Lung (tissue), 12 donors: Measurements from ENCODE around the gene NAB1. TPM values are rescaled to one million over a fixed set of nuclear protein-coding genes. Genes with fewer than 3 reads are reported as not detected.

Source experiments
- ATAC-seq: fragments of 200-7000 bp; cut with Tn5 transposase; one replicate; pipeline ENCODE4 v1.9.1; 2020; ENCODE audit warnings: moderate number of reproducible peaks; ENCODE audit not compliant: insufficient read depth, low FRiP score
- DNase-seq, 3 donors: peaks; one replicate each; pipeline ENCODE4 v3.0.0-alpha.2; 2013 to 2017
- H3K27ac ChIP-seq, 2 donors: one replicate each; pipeline ENCODE4 v1.5.1; 2013; ENCODE audit warnings: mild to moderate bottlenecking in 2 of 2, moderate library complexity in 2 of 2, control low read depth in 1 of 2, inconsistent platforms in 1 of 2, low read depth in 1 of 2, low read length in 1 of 2
- H3K27me3 ChIP-seq, 3 donors: one replicate each; pipeline ENCODE4 v1.5.1; 2013; ENCODE audit warnings: low read length in 2 of 3; ENCODE audit not compliant: control insufficient read depth in 3 of 3, insufficient read depth in 3 of 3
- H3K36me3 ChIP-seq, 4 donors: one replicate each; pipeline ENCODE4 v1.5.1; 2013; ENCODE audit warnings: low read length in 4 of 4, mild to moderate bottlenecking in 1 of 4, moderate library complexity in 1 of 4; ENCODE audit not compliant: control insufficient read depth in 4 of 4, insufficient read depth in 4 of 4
- H3K4me1 ChIP-seq, 5 donors: one replicate each; pipeline ENCODE4 v1.5.1; 2013; ENCODE audit warnings: low read length in 5 of 5, mild to moderate bottlenecking in 2 of 5, moderate library complexity in 1 of 5; ENCODE audit not compliant: control insufficient read depth in 5 of 5, insufficient read depth in 5 of 5
- H3K4me3 ChIP-seq: one replicate; pipeline ENCODE4 v1.5.1; 2013; ENCODE audit warnings: mild to moderate bottlenecking, control low read depth, moderate library complexity
- H3K9ac ChIP-seq, 2 donors: one replicate each; pipeline ENCODE4 v1.5.1; 2013; ENCODE audit warnings: low read length in 2 of 2, control low read depth in 1 of 2; ENCODE audit not compliant: insufficient read depth in 1 of 2
- H3K9me3 ChIP-seq, 4 donors: one replicate each; pipeline ENCODE4 v1.5.1; 2013; ENCODE audit warnings: low read length in 3 of 4, mild to moderate bottlenecking in 1 of 4, moderate library complexity in 1 of 4; ENCODE audit not compliant: control insufficient read depth in 4 of 4, insufficient read depth in 3 of 4
- CTCF ChIP-seq: IDR thresholded peaks from 2 replicates; pipeline ENCODE4 v1.5.1; 2012; ENCODE audit warnings: mild to moderate bottlenecking; ENCODE audit errors: control extremely low read depth, extremely low read depth
- WGBS, 2 donors: extraction: QIAGEN DNeasy Blood & Tissue Kit; methylation state at CpG; one replicate each; pipeline ENCODE4 v1.1.7; 2013; 5-methylcytosine and 5-hydroxymethylcytosine counted together
- polyA plus RNA-seq, 2 donors: library from polyadenylated mRNA; stranded (reverse); fragments of 200-250 nt; gene quantifications; one replicate each; pipeline ENCODE4 v1.2.1, GENCODE V29; 2013
- total RNA-seq, 2 donors: library from RNA; depleted of rRNA in 1 of 2; stranded (reverse); fragments of >200 nt in 1 of 2; gene quantifications; one replicate each; pipeline ENCODE4 v1.2.1, GENCODE V29; 2014 to 2021
- donor health status: control.
- donor health status: control.
- donor health status: Bipolar disorder and iron deficiency.
- donor health status: healthy.
- donor health status: DM: yes; HTN: yes; CAD: no.

Gene NAB1
- total and polyA plus RNA-seq, 4 donors = 14.3 to 71.9 (median 22.2) TPM

- Histone ChIP-seq H3K9me3 (no peaks in the 10 kb centered on the region), H3K36me3 (no peaks in the 10 kb centered on the region), H3K9ac (peak overlapping the region; percentile 53 to 86), H3K4me1 (peaks cover 0 to 44% (median 11%) of the 10 kb centered on the region in 5 donors), H3K27ac (peak overlapping the region; percentile 95 to 100), H3K27me3 (no peaks in the 10 kb centered on the region), H3K4me3 (peak overlapping the region; percentile 99)
- TF ChIP-seq CTCF = no peak
- whole genome bisulfite sequencing, 2 donors = 0% methylated on average over 15 of the region's 15 CpGs
- ATAC-seq = no peak
- peak; percentile 40 to 78 (median 65) for DNase-seq
Observed at GRCh38 chr2:190649798-190650390, 1.0 kb downstream of the NAB1 start.

DNA sequence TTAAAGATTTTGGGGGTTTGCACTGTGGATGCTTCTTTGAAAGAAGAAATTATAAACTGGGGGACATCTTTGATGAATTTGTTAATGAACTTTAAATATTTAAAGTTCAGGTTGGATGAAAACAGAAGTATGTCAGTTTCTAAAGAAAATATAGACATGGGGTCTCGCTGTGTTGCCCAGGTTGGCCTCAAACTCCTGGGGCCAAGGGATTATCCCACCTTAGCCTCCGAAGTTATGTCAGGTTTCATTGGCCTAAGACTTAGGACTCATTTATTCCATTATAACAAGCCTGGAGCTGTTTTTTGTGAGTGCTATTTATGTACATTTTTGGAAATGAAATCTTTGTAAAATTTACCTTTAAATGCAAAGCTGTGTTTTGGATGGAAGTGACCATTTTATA lies 2.5 kb downstream of the NAB1 start:
- Histone ChIP-seq H3K4me3 (no peak overlapping the region), H3K36me3 (no peaks in the 10 kb centered on the region), H3K27me3 (no peaks in the 10 kb centered on the region), H3K9me3 (no peaks in the 10 kb centered on the region), H3K9ac (no peak overlapping the region), H3K4me1 (peaks cover 0 to 60% (median 22%) of the 10 kb centered on the region in 5 donors), H3K27ac (no peak overlapping the region)
- no peak for ATAC-seq
- WGBS, 2 donors = 94 to 99% methylated on average over 2 of the region's 2 CpGs
- no peak for DNase-seq
- TF ChIP-seq CTCF = no peak

- no peak overlapping the region for H3K4me3 ChIP-seq
- TF ChIP-seq CTCF = no peak
- peaks cover 0 to 72% (median 33%) of the 10 kb centered on the region in 5 donors for H3K4me1 ChIP-seq
Observed at GRCh38 chr2:190653231-190653630, 4.3 kb downstream of the NAB1 start.

GRCh38 chr2:190653931-190654330 lies 5.0 kb downstream of the NAB1 start:
- ATAC-seq = no peak
- TF ChIP-seq CTCF = no peak
- H3K4me1 ChIP-seq = peaks cover 0 to 77% (median 34%) of the 10 kb centered on the region in 5 donors

More at GRCh38 chr2:190653231-190653630, 4.3 kb downstream of the NAB1 start:
- no peaks in the 10 kb centered on the region for H3K9me3 ChIP-seq
- H3K9ac ChIP-seq = no peak overlapping the region
- no peaks in the 10 kb centered on the region for H3K27me3 ChIP-seq
- no peak overlapping the region for H3K27ac ChIP-seq
- no peaks in the 10 kb centered on the region for H3K36me3 ChIP-seq
- 77 to 83% methylated on average over 1 of the region's 1 CpG for WGBS, 2 donors
- no peak for DNase-seq
- ATAC-seq = no peak

More at GRCh38 chr2:190653931-190654330, 5.0 kb downstream of the NAB1 start:
- DNase-seq = no peak
- Histone ChIP-seq H3K4me3 (no peak overlapping the region), H3K27ac (no peak overlapping the region), H3K9ac (no peak overlapping the region), H3K36me3 (no peaks in the 10 kb centered on the region), H3K27me3 (no peaks in the 10 kb centered on the region), H3K9me3 (no peaks in the 10 kb centered on the region)
